IMR-90 (cell line): Measurements from ENCODE around the gene TPPP. TPM values are rescaled to one million over a fixed set of nuclear protein-coding genes. Genes with fewer than 3 reads are reported as not detected.
"Not testable (repeated sequence)": the region's sequence is repeated elsewhere in the genome, so short reads cannot be mapped to it uniquely, and the experiment has no call there.

Experiments used
- ATAC-seq: fragments of 200-7000 bp; cut with Tn5 transposase; 2 replicates; pipeline ENCODE4 v1.9.1; 2020; ENCODE audit warnings: low read depth, mild to moderate bottlenecking, moderate library complexity
- BruUV-seq: library from RNA; stranded (reverse); fragments of 400-500 nt; replicated peaks from 2 replicates; lab custom pipeline; 2021; lab: Mats Ljungman, UMichigan
- CTCF ChIA-PET: fragments of 300-600 bp; formaldehyde crosslinking; extraction: SDS; loops from one replicate; lab custom pipeline; 2021; ENCODE audit warnings: antibody characterized with exemption; lab: Yijun Ruan, JAX
- POLR2A ChIA-PET: fragments of 300-600 bp; sonication (Branson Sonifier 250); formaldehyde crosslinking; loops from one replicate; lab custom pipeline; 2022; ENCODE audit warnings: antibody characterized with exemption; ENCODE audit not compliant: unreplicated experiment; lab: Charles Lee
- DNase-seq: peaks from one replicate; pipeline ENCODE4 v3.0.0; 2013
- H2AFZ ChIP-seq: replicated peaks from 2 replicates; pipeline ENCODE3; 2013; ENCODE audit warnings: low read length, mild to moderate bottlenecking; ENCODE audit not compliant: poor library complexity
- H2AK5ac ChIP-seq: 2 replicates; pipeline ENCODE4 v1.6.1; 2013; ENCODE audit warnings: low read depth, low read length, inconsistent platforms
- H2AK9ac ChIP-seq: replicated peaks from 2 replicates; pipeline ENCODE3; 2013; ENCODE audit warnings: mild to moderate bottlenecking, low read depth, low read length, moderate library complexity; ENCODE audit not compliant: poor library complexity
- H2BK120ac ChIP-seq: 2 replicates; pipeline ENCODE4 v1.6.1; 2013; ENCODE audit warnings: low read depth, low read length, inconsistent platforms
- H2BK15ac ChIP-seq: 3 replicates; pipeline ENCODE4 v1.6.1; 2013; ENCODE audit warnings: low read depth, low read length, inconsistent platforms
- H2BK20ac ChIP-seq: 2 replicates; pipeline ENCODE4 v1.6.1; 2013; ENCODE audit warnings: low read depth, mild to moderate bottlenecking, inconsistent platforms, low read length, moderate library complexity
- H2BK5ac ChIP-seq: 2 replicates; pipeline ENCODE4 v1.6.1; 2013; ENCODE audit warnings: mild to moderate bottlenecking, low read depth, low read length, inconsistent platforms; ENCODE audit not compliant: poor library complexity, severe bottlenecking
- H3K14ac ChIP-seq: replicated peaks from 2 replicates; pipeline ENCODE4 v1.6.1; 2013; ENCODE audit warnings: low read depth, low read length, inconsistent platforms
- H3K18ac ChIP-seq: 2 replicates; pipeline ENCODE4 v1.6.1; 2013; ENCODE audit warnings: low read depth, low read length, control low read depth
- H3K23ac ChIP-seq: 2 replicates; pipeline ENCODE4 v1.6.1; 2013; ENCODE audit warnings: low read depth, low read length, inconsistent platforms
- H3K27ac ChIP-seq: 2 replicates; pipeline ENCODE4 v1.5.1; 2013; ENCODE audit warnings: mild to moderate bottlenecking, control low read depth, low read length; ENCODE audit not compliant: insufficient read depth
- H3K27me3 ChIP-seq: 2 replicates; pipeline ENCODE4 v1.6.1; 2013; ENCODE audit warnings: low read length; ENCODE audit not compliant: control insufficient read depth, insufficient read depth
- H3K36me3 ChIP-seq: 2 replicates; pipeline ENCODE4 v1.6.1; 2013; ENCODE audit warnings: low read length, mixed read lengths; ENCODE audit not compliant: control insufficient read depth, insufficient read depth
- H3K4ac ChIP-seq: 2 replicates; pipeline ENCODE4 v1.6.1; 2013; ENCODE audit warnings: low read depth, low read length, inconsistent platforms
- H3K4me1 ChIP-seq: 2 replicates; pipeline ENCODE4 v1.6.1; 2013; ENCODE audit warnings: low read length, mixed read lengths; ENCODE audit not compliant: control insufficient read depth, insufficient read depth
- H3K4me2 ChIP-seq: 2 replicates; pipeline ENCODE4 v1.6.1; 2013; ENCODE audit warnings: low read depth, mild to moderate bottlenecking, control low read depth, low read length, moderate library complexity
- H3K4me3 ChIP-seq: 2 replicates; pipeline ENCODE4 v1.5.1; 2013; ENCODE audit warnings: low read depth, mild to moderate bottlenecking, control low read depth, low read length, moderate library complexity; ENCODE audit not compliant: insufficient read depth
- H3K56ac ChIP-seq: 2 replicates; pipeline ENCODE4 v1.6.1; 2013; ENCODE audit warnings: low read length, inconsistent platforms; ENCODE audit not compliant: insufficient read depth; ENCODE audit errors: extremely low read depth
- H3K79me1 ChIP-seq, 2 experiments: 2 replicates each; pipeline ENCODE4 v1.6.1; 2013; ENCODE audit warnings: low read length in 2 of 2, inconsistent platforms in 1 of 2, low read depth in 1 of 2
- H3K9ac ChIP-seq: 2 replicates; pipeline ENCODE4 v1.6.1; 2013; ENCODE audit warnings: low read depth, low read length, control low read depth
- H3K9me1 ChIP-seq: 2 replicates; pipeline ENCODE4 v1.6.1; 2013; ENCODE audit warnings: low read length, inconsistent platforms; ENCODE audit not compliant: insufficient read depth
- H3K9me3 ChIP-seq: 2 replicates; pipeline ENCODE4 v1.6.1; 2013; ENCODE audit warnings: low read length; ENCODE audit not compliant: control insufficient read depth, insufficient read depth
- H4K20me1 ChIP-seq: 2 replicates; pipeline ENCODE4 v1.6.1; 2013; ENCODE audit warnings: low read length, inconsistent platforms; ENCODE audit not compliant: insufficient read depth
- H4K5ac ChIP-seq: 2 replicates; pipeline ENCODE4 v1.6.1; 2013; ENCODE audit warnings: mild to moderate bottlenecking, low read depth, low read length, control low read depth
- H4K8ac ChIP-seq, 2 experiments: 2 replicates each; pipeline ENCODE4 v1.6.1; 2013; ENCODE audit warnings: low read depth in 2 of 2, low read length in 2 of 2, control low read depth in 1 of 2, inconsistent platforms in 1 of 2
- H4K91ac ChIP-seq: 2 replicates; pipeline ENCODE4 v1.6.1; 2013; ENCODE audit warnings: low read depth, low read length, inconsistent platforms; ENCODE audit not compliant: insufficient read depth
- WGBS, 2 experiments: methylation state at CpG; one replicate each; pipeline versions ENCODE4 v1.1.5 to v1.1.7; 2013; ENCODE audit warnings: missing lambda C conversion rate in 2 of 2; ENCODE audit not compliant: insufficient read length in 1 of 2; ENCODE audit errors: extremely low coverage in 2 of 2; 5-methylcytosine and 5-hydroxymethylcytosine counted together
- dilution Hi-C: fragments of 300-500 bp; cut with HindIII; formaldehyde crosslinking; loops from one replicate; pipeline ENCODE4 v1.14.3; 2018; ENCODE audit warnings: low sequenced_read_pairs; ENCODE audit not compliant: unreplicated experiment
- in situ Hi-C: fragments of 300-500 bp; cut with MboI; formaldehyde crosslinking; loops from 3 replicates; pipeline ENCODE4 v1.14.3; 2019; ENCODE audit warnings: low sequenced_read_pairs, inconsistent platforms, mixed read lengths
- intact Hi-C: fragments of 100-400 bp; cut with micrococcal nuclease; formaldehyde crosslinking; loops from 2 replicates; pipeline ENCODE4 v1.10.0; 2022
- polyA plus RNA-seq, 3 experiments: library from polyadenylated mRNA; depleted of rRNA; stranded (reverse); fragments of >200 nt; gene quantifications; 2 replicates each; pipeline ENCODE4 v1.2.3, GENCODE V29; 2012; ENCODE audit warnings: low replicate concordance in 1 of 3
- total RNA-seq: library from RNA; depleted of rRNA; stranded (reverse); fragments of >200 nt; gene quantifications from 2 replicates; pipeline ENCODE4 v1.2.3, GENCODE V29; 2012

The TPPP gene
- total and polyA plus RNA-seq, 2 of the 4 experiments (the other 2 are of a cell fraction), result under 0.01 to 0.07 TPM

GRCh38 chr5:734145-734544 is 41.0 kb upstream of the TPPP start:
- H4K20me1 ChIP-seq, H3K18ac ChIP-seq, ATAC-seq, H2AK9ac ChIP-seq, H2AK5ac ChIP-seq, H3K4me3 ChIP-seq, H4K91ac ChIP-seq, H3K79me1 ChIP-seq, dilution Hi-C loops, H3K9me1 ChIP-seq, H3K9ac ChIP-seq, POLR2A ChIA-PET, H2BK20ac ChIP-seq, H4K5ac ChIP-seq, H3K56ac ChIP-seq, H3K14ac ChIP-seq, H3K4me2 ChIP-seq, H2BK120ac ChIP-seq, H3K23ac ChIP-seq, in situ Hi-C loops, H3K9me3 ChIP-seq, CTCF ChIA-PET, H3K4ac ChIP-seq, H2BK5ac ChIP-seq, H2AFZ ChIP-seq, BruUV-seq, H4K8ac ChIP-seq, H3K36me3 ChIP-seq, H3K27me3 ChIP-seq, H2BK15ac ChIP-seq, H3K4me1 ChIP-seq, DNase-seq, H3K27ac ChIP-seq: not testable (repeated sequence)
- no CpG with 5 or more reads among the region's 1 CpG for WGBS, 2 experiments
- intact Hi-C loops, result loop anchor here (10.0 kb wide), 1 partner anchor 91 kb away; no protein-coding TSS in a partner anchor

DNA sequence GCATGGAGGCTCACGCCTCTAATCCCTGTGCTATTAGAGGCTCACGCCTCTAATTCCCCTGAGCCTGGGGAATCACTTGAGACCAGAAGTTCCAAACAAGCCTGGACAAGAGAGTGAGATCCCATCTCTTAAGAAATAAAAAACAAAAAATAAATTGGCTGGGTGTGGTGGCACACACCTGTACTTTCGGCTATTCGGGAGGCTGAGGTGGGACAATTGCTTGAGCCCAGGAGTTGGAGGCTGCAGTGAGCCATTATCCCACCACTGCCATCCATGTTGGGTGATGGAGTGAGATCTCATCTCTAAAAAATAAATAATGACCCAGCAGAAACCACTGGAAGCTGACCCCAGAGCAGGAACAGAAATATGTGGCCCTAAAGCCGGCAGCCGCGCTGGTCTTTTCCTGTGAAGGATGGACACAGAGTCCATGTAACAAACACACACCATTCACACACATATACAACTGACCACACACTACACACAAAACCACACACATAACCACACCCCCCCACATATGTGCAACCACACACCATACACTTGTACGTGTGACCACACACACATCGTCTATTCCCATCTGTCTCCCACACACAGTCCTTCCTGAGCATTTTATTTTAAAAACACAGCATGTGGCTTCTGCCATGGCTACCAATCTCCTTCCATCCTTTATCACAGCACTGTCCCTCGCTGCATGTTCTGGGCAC is 39.8 kb upstream of the TPPP start:
- H3K27me3 ChIP-seq, H2AK5ac ChIP-seq, H2BK15ac ChIP-seq, H3K56ac ChIP-seq, BruUV-seq, H3K9me1 ChIP-seq, H2BK20ac ChIP-seq, H3K14ac ChIP-seq, H3K23ac ChIP-seq, CTCF ChIA-PET, dilution Hi-C loops, H3K4me2 ChIP-seq, H2AFZ ChIP-seq, H4K91ac ChIP-seq, H2BK5ac ChIP-seq, H3K9ac ChIP-seq, H3K4me3 ChIP-seq, H3K4ac ChIP-seq, H2BK120ac ChIP-seq, H3K18ac ChIP-seq, POLR2A ChIA-PET, in situ Hi-C loops, H3K9me3 ChIP-seq, H4K20me1 ChIP-seq, DNase-seq, H2AK9ac ChIP-seq, H4K8ac ChIP-seq, H3K36me3 ChIP-seq, H3K79me1 ChIP-seq, H3K4me1 ChIP-seq, ATAC-seq, H3K27ac ChIP-seq, H4K5ac ChIP-seq: not testable (repeated sequence)
- WGBS, 2 experiments, result 62% methylated on average over 5 of the region's 10 CpGs; no CpG with 5 or more reads in 1 of the 2 experiments
- intact Hi-C loops, result loop anchor here (10.0 kb wide), 1 partner anchor 92 kb away; no protein-coding TSS in a partner anchor
